ENCODE measurements around the gene E2F6. TPM values are rescaled to one million over a fixed set of nuclear protein-coding genes. Genes with fewer than 3 reads are reported as not detected.

E2F6 gene
- total and polyA plus RNA-seq, 2 of the 13 experiments (the other 11 are each of a cell fraction or from before 2014, with no cell fraction given): 27.3 to 36.0 TPM

GRCh38 chr2:11412449-11412810 is 53.5 kb downstream of the E2F6 start (continued):
- no peak for TF ChIP-seq ZNF674 (CRISPR knock-in tag; IDR thresholded peaks at IDR 0.05; ENCODE audit: low read depth)
- TF ChIP-seq ZNF275 (CRISPR knock-in tag; IDR thresholded peaks at IDR 0.05; ENCODE audit: borderline replicate concordance): no peak
- TF ChIP-seq MNT (IDR thresholded peaks at IDR 0.05): no peak
- no peak for TF ChIP-seq GATA4 (IDR thresholded peaks at IDR 0.05; ENCODE audit: borderline replicate concordance, low read depth)
- TF ChIP-seq SMAD1 (CRISPR knock-in tag; IDR thresholded peaks at IDR 0.05; ENCODE audit: borderline replicate concordance, low read depth): no peak
- TF ChIP-seq ZNF567 (CRISPR knock-in tag; IDR thresholded peaks at IDR 0.05; ENCODE audit: borderline replicate concordance): 0 out of 2 replicates have a peak, but pooled peaks have one; percentile 72
- no peak for TF ChIP-seq ZNF639 (CRISPR knock-in tag; conservative IDR thresholded peaks at IDR 0.05)
- no peak for TF ChIP-seq GRHL1 (CRISPR knock-in tag; conservative IDR thresholded peaks at IDR 0.05)
- TF ChIP-seq KDM1A (CRISPR knock-in tag; IDR thresholded peaks at IDR 0.05): no peak
- no peak for TF ChIP-seq MEIS2 (CRISPR knock-in tag; IDR thresholded peaks at IDR 0.05)
- no peak for TF ChIP-seq ETS1 (CRISPR knock-in tag; IDR thresholded peaks at IDR 0.05)
- TF ChIP-seq ZFP1 (CRISPR knock-in tag; IDR thresholded peaks at IDR 0.05): no peak
- no peak for TF ChIP-seq PCBP1 (IDR thresholded peaks at IDR 0.05; ENCODE audit: borderline replicate concordance, low read depth, low read length)
- TF ChIP-seq ZBTB4 (CRISPR knock-in tag; IDR thresholded peaks at IDR 0.05; ENCODE audit: borderline replicate concordance): 0 out of 2 replicates have a peak, but pooled peaks have one; percentile 60
- no peak for TF ChIP-seq PAWR (CRISPR knock-in tag; IDR thresholded peaks at IDR 0.05; ENCODE audit: borderline replicate concordance)
- TF ChIP-seq ZMYM4 (CRISPR knock-in tag; IDR thresholded peaks at IDR 0.05): no peak
- no peak for TF ChIP-seq ZNF710 (CRISPR knock-in tag; IDR thresholded peaks at IDR 0.05; ENCODE audit: borderline replicate concordance)

Measured in HepG2 (cell line).